Endothelial cell of umbilical vein (primary cell): ENCODE results near the gene SYCP3.

Experiments
- CTCF ChIP-seq, 2 donors: IDR thresholded peaks; 1 replicate in 1 of 2; 2 replicates in 1 of 2; pipeline ENCODE4 v1.5.1; 2011; ENCODE audit warnings: low read length in 2 of 2, mild to moderate bottlenecking in 2 of 2, moderate library complexity in 2 of 2, control low read depth in 1 of 2, inconsistent platforms in 1 of 2, low read depth in 1 of 2; ENCODE audit not compliant: insufficient read depth in 1 of 2; ENCODE audit errors: extremely low read depth in 1 of 2
- EZH2 ChIP-seq: IDR thresholded peaks from 2 replicates; pipeline ENCODE4 v1.6.1; 2012; ENCODE audit warnings: borderline replicate concordance, low read depth, mild to moderate bottlenecking, moderate library complexity, low read length, inconsistent platforms; ENCODE audit not compliant: severe bottlenecking
- FOS ChIP-seq: IDR thresholded peaks from 2 replicates; pipeline ENCODE4 v1.6.1; 2011; ENCODE audit warnings: mild to moderate bottlenecking, low read length, moderate library complexity, borderline replicate concordance; ENCODE audit not compliant: insufficient read depth
- MYC ChIP-seq: IDR thresholded peaks from one replicate; pipeline ENCODE4 v1.6.1; 2011; ENCODE audit warnings: mild to moderate bottlenecking, low read depth, low read length
- POLR2A ChIP-seq: IDR thresholded peaks from 2 replicates; pipeline ENCODE4 v1.6.1; 2012; ENCODE audit warnings: low read depth, mild to moderate bottlenecking, control low read depth, low read length
- POLR2AphosphoS5 ChIP-seq: IDR thresholded peaks from 2 replicates; pipeline ENCODE4 v1.6.1; 2012; ENCODE audit warnings: low read depth, mild to moderate bottlenecking, control low read depth, low read length, moderate library complexity; ENCODE audit not compliant: insufficient read depth

DNA sequence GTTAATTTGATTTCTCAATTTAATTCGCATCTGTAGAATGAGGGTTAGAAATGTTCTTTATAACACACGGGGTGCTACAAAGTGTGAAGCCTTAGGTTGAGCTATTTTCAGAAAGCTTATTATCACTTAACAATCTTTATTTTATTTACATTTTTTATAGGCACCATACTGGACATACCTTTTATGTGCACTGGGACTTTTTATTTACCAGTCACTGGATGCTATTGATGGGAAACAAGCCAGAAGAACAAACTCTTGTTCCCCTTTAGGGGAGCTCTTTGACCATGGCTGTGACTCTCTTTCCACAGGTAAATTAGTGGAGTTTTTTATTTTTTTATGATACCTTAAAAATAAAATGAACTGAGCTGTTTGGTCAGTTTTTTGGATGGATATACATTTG lies 25.3 kb downstream of the SYCP3 start:
- TF ChIP-seq POLR2AphosphoS5, result no peak
- TF ChIP-seq CTCF (IDR thresholded peaks at IDR 0.05; ENCODE audit: extremely low read depth in 1 of 2, insufficient read depth in 1 of 2, low read depth in 1 of 2, low read length in 2 of 2), result no peak
- TF ChIP-seq POLR2A, result no peak
- TF ChIP-seq EZH2, result no peak
- TF ChIP-seq MYC, result no peak
- TF ChIP-seq FOS, result no peak
